GM12892 (cell line): Measurements from ENCODE around the gene L1CAM.

Source experiments
- POLR2A ChIP-seq: IDR thresholded peaks from 2 replicates; pipeline ENCODE4 v1.6.1; 2011; ENCODE audit warnings: low read depth, low read length, control low read depth
- POLR2AphosphoS5 ChIP-seq: IDR thresholded peaks from 2 replicates; pipeline ENCODE4 v1.6.1; 2011; ENCODE audit warnings: low read depth, low read length, control low read depth
- TAF1 ChIP-seq: IDR thresholded peaks from 2 replicates; pipeline ENCODE4 v1.6.1; 2011; ENCODE audit warnings: low read depth, mild to moderate bottlenecking, control low read depth, low read length, borderline replicate concordance

GRCh38 chrX:153903238-153903980 is 17.4 kb upstream of the L1CAM start:
- TF ChIP-seq POLR2A (no peak), POLR2AphosphoS5 (peak; percentile 24; the same call in 1 of the 2 replicates), TAF1 (no peak)
